ENCODE measurements around the gene RNF144B. TPM values are rescaled to one million over a fixed set of nuclear protein-coding genes. Genes with fewer than 3 reads are reported as not detected.

The RNF144B gene
- total RNA-seq: 0.74 and 1.8 TPM in 2 replicates

GRCh38 chr6:18387061-18387721 lies at the start of gene RNF144B:
RNF144B (plus strand) TSS chr6:18387350; CDS start chr6:18399535, 12,185 bp downstream.

Other genes starting within 250 kb of the RNF144B start
- 11.3 and 24.0 TPM in 2 replicates for gene TPMT, start 232.3 kb upstream of the RNF144B start, total RNA-seq
- 21.7 and 47.7 TPM in 2 replicates for gene KDM1B, start 231.9 kb upstream of the RNF144B start, total RNA-seq
- gene DEK, start 122.8 kb upstream of the RNF144B start, total RNA-seq: 58.2 and 66.3 TPM in 2 replicates

Data from smooth muscle cell of the umbilical artery (primary cell).